ENCODE measurements around the gene NUP210L.

The NUP210L gene

DNA sequence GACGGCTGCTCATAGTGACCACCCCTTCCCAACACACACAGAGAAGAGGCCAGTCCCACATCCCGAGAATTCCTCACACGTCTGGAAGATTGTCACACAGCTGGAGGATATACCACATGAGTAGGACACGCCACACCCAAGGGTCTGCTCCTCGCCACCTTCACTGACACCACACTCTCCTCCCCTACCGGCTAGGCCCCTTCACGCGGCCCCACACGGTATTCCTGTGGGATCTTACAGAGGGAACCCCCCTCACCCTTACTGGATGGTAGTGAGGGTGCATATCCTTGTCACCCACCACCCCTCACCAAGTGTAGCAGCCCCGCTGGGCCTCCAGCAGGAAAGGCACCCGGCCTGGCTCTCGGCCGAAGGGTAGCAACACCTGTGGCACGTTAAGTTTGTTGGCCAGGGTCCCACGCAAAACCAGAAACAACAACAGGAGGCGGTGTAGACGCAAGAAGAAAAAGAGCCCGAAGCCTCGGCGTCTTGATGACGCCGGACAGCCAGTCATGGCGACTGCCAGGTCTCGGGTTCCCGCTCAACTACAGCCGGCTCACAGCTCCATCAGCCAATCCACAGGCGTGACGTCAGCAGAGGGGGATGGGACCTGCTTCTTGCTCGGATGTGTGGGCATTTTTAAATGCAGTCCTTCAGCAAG lies at the start of gene NUP210L:
Gene NUP210L, minus strand, starts transcription at position 540 of the 658 bp plus-strand sequence.
- no peak for ATAC-seq
- Mint-ChIP-seq H3K9me3 (peaks cover 0 to 3% of the 10 kb centered on the region in 2 donors), H3K4me3 (peak within 1 kb of the TSS in 1 of 2 donors; percentile 50), H3K27ac (peak within 1 kb of the TSS; percentile 86 to 94), H3K27me3 (no peaks in the 10 kb centered on the region), H3K4me1 (peaks cover 59% of the 10 kb centered on the region)
- peak in 1 of 2 donors; percentile 39 for DNase-seq

DNA sequence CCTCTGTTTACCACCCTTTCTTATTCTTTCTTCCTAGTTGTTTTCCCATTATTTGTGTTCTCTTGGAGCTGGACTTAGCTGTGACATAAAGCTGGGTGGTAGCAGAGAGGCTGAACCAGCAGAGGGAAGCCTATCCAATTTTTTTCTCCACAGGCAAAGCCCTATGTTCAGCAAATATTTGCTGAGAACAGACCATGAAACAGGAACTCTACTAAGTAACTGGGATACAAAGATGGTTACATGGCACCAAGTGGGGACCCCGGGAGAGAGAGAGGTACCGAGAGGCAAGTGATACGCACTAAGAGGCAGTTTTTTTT lies 44.6 kb upstream of the NUP210L start:
- no peaks in the 10 kb centered on the region for H3K9me3 Mint-ChIP-seq
- no peak overlapping the region for H3K27ac Mint-ChIP-seq
- peaks cover 12% of the 10 kb centered on the region for H3K27me3 Mint-ChIP-seq
- DNase-seq (no peak), ATAC-seq (peak; percentile 23)
- H3K4me1 Mint-ChIP-seq: peaks cover 9% of the 10 kb centered on the region
- no peak overlapping the region for H3K4me3 Mint-ChIP-seq

DNA sequence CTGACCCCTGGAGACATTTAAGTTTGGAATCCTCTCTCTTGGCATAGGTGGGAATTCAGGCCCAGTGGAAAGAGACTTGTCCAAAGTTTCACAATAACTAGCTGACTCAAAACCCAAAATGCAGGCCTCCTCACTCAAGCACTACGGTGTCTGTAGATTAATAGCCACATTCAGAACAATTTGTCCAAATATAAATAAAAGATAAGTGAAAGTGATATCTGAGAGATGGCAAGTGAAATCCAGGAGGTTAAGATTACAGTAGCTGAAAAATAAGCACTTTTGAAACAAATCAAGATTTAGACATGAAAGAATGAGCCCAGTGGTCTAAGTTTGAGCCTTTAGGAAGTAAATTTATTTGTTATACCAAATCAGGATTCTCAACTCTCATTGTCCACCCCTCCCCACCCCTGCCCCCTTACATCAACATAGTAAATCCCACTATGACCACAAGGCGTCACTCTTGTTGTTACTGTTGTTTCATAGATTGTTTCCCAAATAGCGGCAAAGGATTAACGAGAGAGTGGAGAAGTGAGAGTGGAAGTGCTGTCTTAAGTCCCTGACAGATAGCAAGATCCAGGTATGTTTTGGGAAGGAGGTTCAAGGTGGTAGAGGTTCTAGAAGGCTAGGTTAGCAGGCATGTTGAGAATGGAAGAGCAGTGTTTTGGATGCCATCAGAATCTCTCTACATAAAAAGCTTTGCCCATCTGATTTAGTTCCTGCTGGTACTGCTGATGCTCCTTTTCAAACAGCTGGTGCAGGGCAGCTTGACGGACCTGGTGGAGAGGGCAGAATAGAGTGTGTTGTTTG lies 44.1 kb upstream of the NUP210L start:
- Mint-ChIP-seq H3K27me3 (peaks cover 18% of the 10 kb centered on the region), H3K27ac (no peak overlapping the region), H3K4me3 (no peak overlapping the region), H3K9me3 (no peaks in the 10 kb centered on the region), H3K4me1 (peaks cover 14% of the 10 kb centered on the region)
- peak; percentile 33 for DNase-seq
- peak; percentile 77 for ATAC-seq

DNA sequence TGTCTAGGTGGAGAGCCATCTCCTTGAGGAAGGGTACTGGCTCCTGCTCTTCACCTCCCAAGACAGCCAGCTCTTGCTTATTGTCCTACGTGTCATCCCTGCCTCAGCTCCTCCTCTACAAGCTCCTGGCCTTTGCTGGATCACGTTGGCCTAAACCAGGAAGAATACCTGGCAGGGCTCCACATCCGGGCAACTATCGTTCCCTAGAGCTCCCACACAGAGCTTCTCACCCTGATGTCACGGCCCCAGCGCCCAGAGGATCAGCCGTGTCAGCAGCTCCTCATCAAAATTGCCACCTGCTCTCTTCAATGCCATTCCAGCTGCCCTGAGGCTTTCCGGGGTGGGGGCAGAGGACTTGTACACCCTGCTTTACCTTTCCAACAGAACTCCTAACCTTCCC lies 38.9 kb upstream of the NUP210L start:
- Mint-ChIP-seq H3K4me3 (no peak overlapping the region), H3K27ac (peak overlapping the region in 1 of 2 donors; percentile 82), H3K27me3 (peaks cover 48% of the 10 kb centered on the region), H3K4me1 (peaks cover 24% of the 10 kb centered on the region), H3K9me3 (no peaks in the 10 kb centered on the region)
- no peak for DNase-seq
- no peak for ATAC-seq

DNA sequence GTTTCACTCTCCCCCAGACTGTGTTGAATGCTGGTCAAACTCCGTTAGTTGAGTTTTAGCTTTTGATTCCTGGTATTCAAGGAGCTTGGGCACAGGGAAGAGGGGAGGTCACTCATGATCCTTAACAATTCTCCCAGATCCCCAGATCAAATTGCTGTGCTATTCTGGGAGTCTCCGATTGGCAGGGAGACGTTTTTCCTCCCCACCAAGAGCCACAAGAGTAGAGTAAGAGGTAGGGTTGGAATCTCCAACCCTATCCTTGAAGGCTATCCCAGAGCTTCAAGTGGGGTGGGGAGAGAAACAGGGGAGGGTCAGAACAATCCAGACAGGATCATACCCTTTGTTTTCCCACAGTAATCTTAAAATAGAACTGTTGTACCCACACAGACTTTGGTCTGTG lies 37.6 kb upstream of the NUP210L start:
- ATAC-seq (no peak), DNase-seq (no peak)
- Mint-ChIP-seq H3K4me3 (no peak overlapping the region), H3K9me3 (no peaks in the 10 kb centered on the region), H3K4me1 (peaks cover 24% of the 10 kb centered on the region), H3K27ac (no peak overlapping the region), H3K27me3 (peaks cover 48% of the 10 kb centered on the region)

DNA sequence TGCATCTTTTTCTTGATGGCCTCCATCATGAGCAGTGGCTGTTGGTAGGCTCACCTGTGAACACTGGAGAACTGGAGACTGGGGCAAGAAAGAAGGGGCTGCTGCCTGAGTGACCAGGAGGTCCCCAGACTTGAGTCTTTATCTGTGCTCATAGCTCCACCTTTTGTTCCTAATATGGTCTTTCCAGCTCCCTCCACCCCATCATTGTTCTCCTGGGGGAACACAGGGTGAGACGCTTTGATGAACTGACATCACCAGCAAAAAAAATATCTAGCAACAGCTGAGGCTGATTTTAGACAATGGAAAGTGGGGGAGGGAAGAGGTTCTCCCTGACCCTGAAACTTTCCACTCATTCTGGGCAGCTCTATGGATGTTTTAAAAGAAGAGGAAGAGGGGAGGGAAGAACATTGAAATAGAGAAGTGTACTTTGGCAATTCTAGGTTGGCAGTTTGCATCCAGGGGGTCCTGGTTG lies 37.2 kb upstream of the NUP210L start, which contains the start of gene TPM3:
Gene TPM3, minus strand, starts transcription at position 111 of the 472 bp plus-strand sequence. Its CDS starts 82 bp downstream, at position 29.
- Mint-ChIP-seq H3K27me3 (peaks cover 48% of the 10 kb centered on the region), H3K27ac (no peak within 1 kb of the TSS)
- no peak for ATAC-seq

DNA sequence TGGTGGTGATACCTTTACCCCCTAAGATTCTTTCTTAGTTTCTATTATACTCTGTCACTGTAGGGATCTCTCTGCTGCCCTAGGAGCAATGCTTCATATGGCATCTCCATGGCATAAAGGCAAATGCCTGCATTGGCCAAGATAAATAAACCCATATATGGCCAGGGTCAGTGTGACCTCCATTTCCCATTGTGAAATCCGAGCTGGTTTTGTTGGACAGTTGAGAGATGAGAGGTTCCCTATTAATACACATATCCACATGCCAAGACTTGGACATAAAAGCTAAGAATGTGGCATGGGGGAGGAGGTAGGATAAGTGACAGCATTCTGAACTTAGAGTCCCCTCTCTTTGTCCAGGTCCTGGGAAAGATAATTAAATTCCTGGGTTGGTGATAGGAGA lies 35.7 kb upstream of the NUP210L start:
- ATAC-seq: no peak
- Mint-ChIP-seq H3K27me3 (peaks cover 46% of the 10 kb centered on the region), H3K9me3 (no peaks in the 10 kb centered on the region)

More for the DNA sequence above, 37.2 kb upstream of the NUP210L start, which contains the start of gene TPM3:
- Mint-ChIP-seq H3K4me1 (peaks cover 24% of the 10 kb centered on the region), H3K4me3 (no peak within 1 kb of the TSS), H3K9me3 (no peaks in the 10 kb centered on the region)
- DNase-seq: no peak

DNA sequence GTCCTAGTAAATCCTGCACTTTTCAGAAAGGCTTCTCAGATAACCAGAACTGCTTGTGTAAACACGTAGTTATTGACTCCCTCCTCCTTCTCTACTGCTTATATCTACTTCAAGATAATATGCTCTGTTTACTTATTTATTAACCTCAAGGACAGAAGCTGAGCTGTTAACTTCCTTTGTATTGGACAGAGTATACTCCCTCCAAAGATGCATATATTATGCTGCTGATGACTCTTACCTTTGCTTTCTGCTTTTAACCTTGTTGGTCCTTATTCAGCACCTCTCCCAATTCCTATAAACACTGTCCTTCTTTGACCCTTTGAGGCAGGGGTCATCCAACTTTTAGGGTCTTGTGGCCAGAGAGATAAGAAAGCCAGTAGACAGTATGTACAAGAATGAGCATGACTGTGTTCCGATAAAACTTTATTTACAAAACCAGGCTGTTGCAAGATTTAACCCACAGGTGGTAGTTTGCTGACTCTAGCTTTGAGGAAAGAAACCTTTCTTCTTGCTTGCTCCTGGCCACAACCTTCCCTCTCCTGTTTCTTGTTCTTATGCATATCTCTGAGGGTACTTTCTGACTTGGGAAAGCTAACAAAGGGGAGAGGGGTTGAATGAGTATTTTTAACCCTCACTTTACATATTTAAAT lies 32.1 kb upstream of the NUP210L start:
- Mint-ChIP-seq H3K4me1 (peaks cover 3% of the 10 kb centered on the region), H3K27me3 (peaks cover 10% of the 10 kb centered on the region), H3K27ac (no peak overlapping the region), H3K4me3 (no peak overlapping the region), H3K9me3 (no peaks in the 10 kb centered on the region)
- no peak for ATAC-seq
- DNase-seq: no peak

More for the DNA sequence above, 35.7 kb upstream of the NUP210L start:
- no peak for DNase-seq
- H3K4me3 Mint-ChIP-seq: no peak overlapping the region
- no peak overlapping the region for H3K27ac Mint-ChIP-seq
- peaks cover 23% of the 10 kb centered on the region for H3K4me1 Mint-ChIP-seq

DNA sequence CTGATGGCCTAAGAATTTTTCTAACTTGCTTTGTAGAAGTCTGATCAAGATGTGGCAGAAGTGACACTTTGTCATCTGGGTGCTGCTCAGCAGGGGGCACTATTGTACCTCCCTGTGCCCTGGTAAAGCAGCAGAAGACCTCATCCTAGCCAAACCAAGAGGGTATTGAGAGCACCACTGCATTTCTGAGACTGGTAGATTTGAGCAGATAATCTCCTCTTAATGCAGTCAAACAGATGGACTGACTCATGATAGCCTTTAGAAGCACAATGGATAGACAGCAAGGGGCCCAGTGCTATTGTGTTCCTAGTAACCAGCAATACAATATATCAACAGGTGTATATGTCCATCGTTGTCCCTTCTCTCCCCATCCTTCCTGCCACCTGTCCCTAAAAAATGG lies 31.3 kb upstream of the NUP210L start:
- peaks cover 2% of the 10 kb centered on the region for H3K27me3 Mint-ChIP-seq
- no peak overlapping the region for H3K27ac Mint-ChIP-seq
- DNase-seq (peak; percentile 70 to 79), ATAC-seq (no peak)
- H3K4me1 Mint-ChIP-seq: peaks cover 5% of the 10 kb centered on the region
- H3K4me3 Mint-ChIP-seq: no peak overlapping the region
- no peaks in the 10 kb centered on the region for H3K9me3 Mint-ChIP-seq

DNA sequence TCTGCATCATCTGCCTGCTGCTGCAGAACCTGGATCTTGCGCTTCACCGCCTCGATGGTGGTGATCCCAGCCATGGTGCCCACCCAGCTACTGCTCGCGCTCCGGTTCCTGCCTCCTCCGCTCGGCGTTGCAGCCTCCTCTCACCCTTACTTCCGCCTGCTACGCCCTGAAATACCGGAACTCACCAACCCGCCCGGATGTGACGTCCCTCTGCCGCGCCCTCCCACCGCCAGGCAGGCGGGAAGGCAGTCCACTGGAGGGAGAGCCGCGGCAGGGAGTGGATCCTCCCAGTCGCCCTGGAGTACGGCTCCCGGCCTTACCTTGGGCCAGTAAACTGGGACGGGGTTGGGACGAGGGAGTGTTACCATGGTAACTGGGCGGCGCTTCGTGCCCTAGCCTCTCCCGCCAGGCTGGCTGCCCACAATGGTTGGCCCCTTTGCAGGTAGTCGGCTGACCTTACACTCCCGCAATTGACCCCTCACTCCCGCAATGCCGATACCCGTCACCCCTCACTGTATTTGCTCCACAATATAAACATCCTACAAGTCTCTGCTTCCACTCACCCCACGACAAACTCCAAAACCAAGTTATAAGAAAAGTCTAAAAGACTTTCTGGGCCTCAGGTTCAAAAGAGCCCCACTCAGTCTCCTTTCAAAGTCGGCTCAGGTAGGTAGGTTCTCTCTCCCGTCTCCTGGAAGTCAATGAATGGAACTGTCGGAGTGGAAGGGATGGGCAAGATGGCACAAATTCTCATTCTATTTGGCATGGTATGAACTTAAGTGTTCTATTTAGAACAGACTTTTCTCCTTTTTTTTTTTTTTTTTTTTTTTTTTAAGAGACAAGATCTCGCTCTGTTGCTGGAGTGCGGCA lies 28.4 kb upstream of the NUP210L start:
- Mint-ChIP-seq H3K4me1 (peaks cover 32% of the 10 kb centered on the region), H3K4me3 (peak overlapping the region; percentile 99)

DNA sequence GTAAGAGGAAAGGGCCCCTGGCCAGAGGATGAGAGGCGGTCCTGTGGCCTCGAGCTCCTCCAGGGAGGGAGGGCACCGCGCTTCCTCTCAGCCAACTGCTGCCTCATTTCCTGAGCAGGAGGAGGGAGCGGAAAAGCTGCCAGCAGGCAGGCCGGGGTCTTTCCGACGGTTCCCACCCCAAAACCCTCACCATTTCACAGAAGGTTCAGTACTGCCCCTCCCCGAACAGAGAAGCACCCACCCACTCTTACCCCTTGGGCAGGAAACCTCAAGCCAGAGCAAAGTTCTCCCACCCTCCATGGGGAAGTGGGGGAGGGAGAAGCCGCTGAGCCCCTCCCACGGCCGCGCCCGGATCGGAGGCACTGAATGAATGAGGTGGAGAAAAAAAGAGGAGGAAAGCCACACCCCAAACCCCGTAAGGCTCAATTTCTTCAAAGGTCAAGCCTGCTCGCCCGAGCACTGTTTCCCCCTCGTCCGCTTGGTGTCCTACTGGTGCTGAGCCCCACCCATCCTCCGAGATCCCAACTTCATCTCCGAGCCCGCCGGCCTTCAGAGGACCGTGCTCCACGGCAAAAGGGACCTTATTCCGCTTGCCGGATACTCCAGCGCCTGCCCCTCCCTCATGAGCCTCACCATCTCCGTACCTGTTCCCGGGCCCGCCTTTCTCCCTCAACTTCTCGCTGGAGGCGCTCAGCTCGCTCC lies 27.6 kb upstream of the NUP210L start:
- Mint-ChIP-seq H3K27me3 (no peaks in the 10 kb centered on the region), H3K4me1 (peaks cover 40% of the 10 kb centered on the region), H3K9me3 (no peaks in the 10 kb centered on the region), H3K4me3 (peak overlapping the region; percentile 99), H3K27ac (peak overlapping the region; percentile 90 to 98)
- peak; percentile 80 to 93 for DNase-seq
- ATAC-seq: peak; percentile 86

More for the DNA sequence above, 28.4 kb upstream of the NUP210L start:
- peak; percentile 80 for ATAC-seq
- DNase-seq: peak; percentile 92 to 95
- Mint-ChIP-seq H3K27me3 (no peaks in the 10 kb centered on the region), H3K27ac (peak overlapping the region; percentile 90 to 98), H3K9me3 (no peaks in the 10 kb centered on the region)

DNA sequence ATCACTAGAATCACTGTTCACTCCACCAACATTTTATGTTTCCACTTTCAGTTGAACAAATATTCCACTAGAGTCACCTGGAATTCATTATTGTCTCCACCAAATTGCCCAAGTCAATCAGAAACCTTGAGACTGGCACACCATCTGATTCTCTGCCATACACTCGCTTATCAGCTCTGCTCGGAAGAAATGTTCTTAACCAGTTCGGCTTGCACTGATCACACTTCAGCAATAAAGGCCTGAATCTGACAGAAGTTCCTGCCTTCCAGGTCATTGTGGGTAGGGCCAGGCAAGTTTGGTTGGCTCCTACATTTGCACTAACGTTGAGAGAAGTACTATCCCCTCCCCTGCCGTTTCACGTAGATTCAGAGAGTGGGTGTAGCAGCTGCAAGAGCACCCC lies 27.1 kb upstream of the NUP210L start:
- Mint-ChIP-seq H3K4me3 (peak overlapping the region; percentile 99), H3K27ac (peak overlapping the region; percentile 90 to 98), H3K9me3 (no peaks in the 10 kb centered on the region), H3K27me3 (no peaks in the 10 kb centered on the region), H3K4me1 (peaks cover 46% of the 10 kb centered on the region)
- no peak for ATAC-seq
- no peak for DNase-seq

DNA sequence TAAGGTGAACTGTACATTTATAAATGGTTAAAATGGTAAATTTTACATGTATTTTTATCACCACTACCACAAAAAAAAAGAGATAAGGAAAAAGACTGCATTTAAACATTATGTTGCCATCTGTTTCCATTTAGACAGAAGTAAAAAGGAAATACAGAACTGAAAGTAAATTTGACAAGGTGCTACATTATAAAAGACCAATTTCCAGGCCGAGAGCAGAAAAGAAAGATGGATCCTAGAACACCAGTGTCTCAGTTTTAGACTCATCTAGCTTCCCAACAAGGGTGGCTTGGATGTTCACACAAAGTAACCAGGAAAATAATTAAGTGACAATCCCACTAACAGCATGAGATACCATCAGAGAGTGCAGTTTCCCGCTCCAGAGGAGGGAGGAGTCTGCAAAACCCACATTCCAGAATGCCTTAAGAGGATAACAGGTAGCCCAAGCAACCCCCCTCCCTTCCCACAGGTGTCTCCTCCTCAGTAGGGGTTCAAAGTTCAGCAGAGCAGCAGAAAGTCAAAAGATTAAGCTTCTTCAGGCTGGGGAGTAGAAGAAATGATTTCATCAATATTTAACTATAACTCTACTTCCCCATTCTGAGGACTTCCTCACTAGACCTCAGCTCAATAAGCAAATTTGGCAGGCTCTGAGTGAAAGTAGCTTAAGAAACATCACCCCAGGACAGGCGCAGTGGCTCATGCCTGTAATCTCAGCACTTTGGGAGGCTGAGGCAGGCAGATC lies 25.2 kb upstream of the NUP210L start:
- no peak for DNase-seq
- peak overlapping the region; percentile 64 to 93 for H3K27ac Mint-ChIP-seq
- peak overlapping the region; percentile 99 for H3K4me3 Mint-ChIP-seq
- no peaks in the 10 kb centered on the region for H3K9me3 Mint-ChIP-seq
- no peak for ATAC-seq
- H3K27me3 Mint-ChIP-seq: no peaks in the 10 kb centered on the region
- peaks cover 60% of the 10 kb centered on the region for H3K4me1 Mint-ChIP-seq
